GM10248 (cell line): ENCODE measurements around the gene SCT.

Experiments used
- CTCF ChIA-PET: fragments of 300-600 bp; sonication (Branson Sonifier 250); formaldehyde crosslinking; extraction: SDS; loops from one replicate; lab custom pipeline; 2021; ENCODE audit warnings: antibody characterized with exemption; lab: Yijun Ruan, JAX
- POLR2A ChIA-PET: fragments of 350-650 bp; sonication (Branson Sonifier 250); formaldehyde crosslinking; extraction: SDS; loops from one replicate; lab custom pipeline; 2020; ENCODE audit warnings: antibody characterized with exemption; lab: Yijun Ruan, JAX
- DNase-seq: peaks from one replicate; pipeline ENCODE4 v3.0.0; 2012; ENCODE audit errors: extremely low spot score
- CTCF ChIP-seq: IDR thresholded peaks from 2 replicates; pipeline ENCODE4 v1.5.1; 2012; ENCODE audit warnings: mild to moderate bottlenecking, low read depth; ENCODE audit errors: extremely low read depth, missing control alignments, control extremely low read depth

The SCT gene

DNA sequence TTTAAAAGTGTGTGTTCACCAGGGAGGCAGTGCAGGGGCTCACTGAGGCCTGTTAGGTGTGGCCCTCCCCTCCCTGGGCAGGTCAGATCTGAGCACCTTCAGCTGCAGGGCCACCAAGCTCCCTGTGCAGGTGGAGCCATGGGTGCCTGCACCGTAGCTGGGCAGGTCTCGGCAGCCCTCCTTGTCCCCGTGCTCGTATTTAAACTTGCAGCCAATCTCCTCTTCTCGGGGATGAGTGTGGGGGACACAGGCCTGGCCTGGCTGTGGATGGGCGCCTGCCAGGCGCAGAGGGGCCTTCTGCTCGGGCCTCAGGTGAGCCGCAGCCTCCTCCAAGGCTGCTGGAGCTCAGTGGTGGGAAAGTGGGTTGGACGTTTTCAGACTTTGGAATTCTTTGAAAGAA lies 31.6 kb downstream of the SCT start:
- ChIA-PET POLR2A (interaction anchor here (0.6 kb wide), 1 partner anchor 11 kb away, joined by 10 read pairs; no protein-coding TSS in a partner anchor), CTCF (no interaction called here)
- no peak for DNase-seq
- TF ChIP-seq CTCF = no peak

DNA sequence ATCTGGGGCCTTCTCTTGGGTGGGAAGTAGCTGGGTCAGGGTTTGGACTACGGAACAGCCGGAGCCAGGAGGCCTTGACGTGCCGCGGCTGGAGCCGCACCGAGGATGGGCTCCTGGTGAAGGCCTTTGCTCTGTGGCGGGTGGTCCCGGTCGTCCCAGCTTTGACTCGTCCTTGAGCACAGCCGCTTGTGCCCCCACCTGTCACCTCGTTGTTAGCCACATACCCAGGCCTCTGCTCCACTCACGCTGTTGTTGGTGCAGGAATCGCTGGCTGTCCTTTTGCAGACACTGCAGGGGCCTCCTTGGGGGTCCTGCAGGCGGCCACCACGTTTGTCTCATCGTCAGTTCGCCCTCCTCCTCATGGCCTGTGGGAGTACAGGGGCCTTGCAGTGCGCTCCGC lies 33.6 kb downstream of the SCT start:
- no peak for DNase-seq
- TF ChIP-seq CTCF = no peak
- POLR2A ChIA-PET = no interaction called here
- CTCF ChIA-PET = no interaction called here

GRCh38 chr11:592918-593317 lies 34.1 kb downstream of the SCT start:
- no peak for DNase-seq
- no peak for TF ChIP-seq CTCF
- ChIA-PET POLR2A (no interaction called here), CTCF (no interaction called here)

DNA sequence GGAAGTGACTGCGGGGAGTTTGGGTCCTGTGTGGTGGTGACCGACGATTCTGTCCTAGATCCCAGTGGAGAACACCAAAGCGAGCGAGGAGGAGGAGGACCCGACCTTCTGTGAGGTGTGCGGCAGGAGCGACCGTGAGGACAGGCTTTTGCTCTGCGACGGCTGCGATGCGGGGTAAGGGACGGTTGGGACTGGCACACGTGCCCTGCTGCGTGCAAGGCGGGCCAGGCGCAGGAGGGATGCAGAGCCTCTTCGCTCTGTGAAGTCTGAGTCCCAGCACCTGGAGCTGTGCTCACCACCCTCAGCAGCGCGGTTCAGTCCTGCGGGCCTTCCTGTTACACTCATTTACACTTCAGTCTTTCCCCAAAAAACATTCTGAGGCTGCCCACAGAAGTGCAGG lies 34.5 kb downstream of the SCT start:
- no peak for DNase-seq
- no peak for TF ChIP-seq CTCF
- ChIA-PET POLR2A (no interaction called here), CTCF (no interaction called here)

- TF ChIP-seq CTCF = no peak
- no peak for DNase-seq
- CTCF ChIA-PET = interaction anchor here (1.2 kb wide), 1 partner anchor 36 kb away, joined by 3 read pairs; no protein-coding TSS in a partner anchor
- POLR2A ChIA-PET = interaction anchor here (0.7 to 1.0 kb wide), 2 partner anchors 15 to 59 kb away, joined by 3 read pairs; partner anchors contain the start of gene PHRF1
Observed at GRCh38 chr11:590997-591396, 36.0 kb downstream of the SCT start.

- no peak for TF ChIP-seq CTCF
- POLR2A ChIA-PET = no interaction called here
- DNase-seq = no peak
- CTCF ChIA-PET = interaction anchor here (1.5 kb wide), 1 partner anchor 35 kb away, joined by 4 read pairs; no protein-coding TSS in a partner anchor
Observed at GRCh38 chr11:589798-590197, 37.2 kb downstream of the SCT start.

GRCh38 chr11:587978-588380 lies 39.0 kb downstream of the SCT start:
- TF ChIP-seq CTCF = no peak
- ChIA-PET CTCF (no interaction called here), POLR2A (interaction anchor here (0.6 to 0.7 kb wide), 2 partner anchors 9 to 274 kb away, joined by 3 to 5 read pairs; no protein-coding TSS in a partner anchor)
- DNase-seq = no peak
